Uterus (tissue), 4 donors: ENCODE measurements around the gene NFIA. TPM values are rescaled to one million over a fixed set of nuclear protein-coding genes. Genes with fewer than 3 reads are reported as not detected.

Experiments used
- DNase-seq, 2 donors: peaks; one replicate each; pipeline ENCODE4 v3.0.0-alpha.2; 2019 to 2020
- H3K27ac ChIP-seq, 2 donors: fragments of 200-600 bp; sonication (generic); 1 replicate in 1 of 2; 2 replicates in 1 of 2; pipeline ENCODE4 v1.5.1; 2016 to 2018
- H3K27me3 ChIP-seq, 2 donors: fragments of 200-600 bp; sonication (generic); one replicate each; pipeline ENCODE4 v1.5.1; 2018 to 2019; ENCODE audit warnings: control low read depth in 1 of 2
- H3K36me3 ChIP-seq, 2 donors: fragments of 200-600 bp; sonication (generic); one replicate each; pipeline ENCODE4 v1.5.1; 2019; ENCODE audit warnings: control low read depth in 1 of 2
- H3K4me1 ChIP-seq, 2 donors: fragments of 200-600 bp; sonication (generic); one replicate each; pipeline ENCODE4 v1.5.1; 2018 to 2019; ENCODE audit warnings: control low read depth in 1 of 2
- H3K4me3 ChIP-seq, 2 donors: fragments of 200-600 bp; sonication (generic); 1 replicate in 1 of 2; 2 replicates in 1 of 2; pipeline ENCODE4 v1.5.1; 2018 to 2019; ENCODE audit warnings: mild to moderate bottlenecking in 1 of 2
- H3K9me3 ChIP-seq, 2 donors: fragments of 200-600 bp; sonication (generic); one replicate each; pipeline ENCODE4 v1.5.1; 2019; ENCODE audit warnings: control low read depth in 1 of 2
- POLR2A ChIP-seq, 2 donors: fragments of 450-650 bp; IDR thresholded peaks; one replicate each; pipeline ENCODE4 v1.6.1; 2016; ENCODE audit warnings: antibody characterized with exemption in 2 of 2, mild to moderate bottlenecking in 1 of 2, moderate library complexity in 1 of 2
- intact Hi-C: fragments of 100-400 bp; cut with DNase I; formaldehyde crosslinking; loops from one replicate; pipeline ENCODE4 v1.15.1; 2023; ENCODE audit warnings: low total_unique reads
- total RNA-seq, 4 donors: library from RNA; depleted of rRNA in 3 of 4; stranded (reverse); fragments of >200 nt in 3 of 4; gene quantifications; one replicate each; pipeline versions ENCODE4 v1.1.0 to v1.2.4, GENCODE V29; 2014 to 2023
- TF ChIP-seq, protein P1 (sequence below), 4 experiments: fragments of 200-600 bp in 2 of 4; fragments of 450-650 bp in 2 of 4; sonication (generic) in 2 of 4; IDR thresholded peaks; one replicate each; pipeline ENCODE4 v1.5.1; 2016 to 2019; ENCODE audit warnings: antibody characterized with exemption in 4 of 4, mild to moderate bottlenecking in 2 of 4, moderate library complexity in 1 of 4
- donor health status: DM: yes; HTN: yes; CAD: no.

Gene NFIA
- total RNA-seq, 4 donors from 2014 or later: 49.2 to 116 (median 64.9) TPM

DNA sequence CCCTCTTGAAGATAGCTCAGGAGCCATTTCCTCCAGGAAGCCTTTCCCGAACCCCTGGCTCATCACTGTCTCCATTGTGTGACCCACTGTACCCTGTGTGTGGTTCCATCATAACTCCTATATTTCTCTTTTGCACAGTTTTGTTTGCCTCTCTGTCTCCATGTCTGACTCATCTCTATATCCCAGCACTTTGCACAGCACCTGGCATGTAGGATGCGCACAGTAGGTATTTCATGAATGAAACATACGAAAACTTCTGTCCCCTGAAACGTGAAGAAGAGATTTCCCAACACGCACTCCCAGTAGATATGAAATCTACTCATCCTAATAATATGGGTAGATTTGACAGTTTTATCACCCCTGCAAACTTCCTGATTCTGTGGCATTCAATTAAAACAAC is 275.2 kb downstream of the NFIA start:
- Histone ChIP-seq H3K9me3 (no peaks in the 10 kb centered on the region), H3K4me3 (no peak overlapping the region), H3K27me3 (no peaks in the 10 kb centered on the region), H3K27ac (peak overlapping the region; percentile 0 to 39), H3K4me1 (no peaks in the 10 kb centered on the region), H3K36me3 (no peaks in the 10 kb centered on the region)
- TF ChIP-seq, protein P1, sequence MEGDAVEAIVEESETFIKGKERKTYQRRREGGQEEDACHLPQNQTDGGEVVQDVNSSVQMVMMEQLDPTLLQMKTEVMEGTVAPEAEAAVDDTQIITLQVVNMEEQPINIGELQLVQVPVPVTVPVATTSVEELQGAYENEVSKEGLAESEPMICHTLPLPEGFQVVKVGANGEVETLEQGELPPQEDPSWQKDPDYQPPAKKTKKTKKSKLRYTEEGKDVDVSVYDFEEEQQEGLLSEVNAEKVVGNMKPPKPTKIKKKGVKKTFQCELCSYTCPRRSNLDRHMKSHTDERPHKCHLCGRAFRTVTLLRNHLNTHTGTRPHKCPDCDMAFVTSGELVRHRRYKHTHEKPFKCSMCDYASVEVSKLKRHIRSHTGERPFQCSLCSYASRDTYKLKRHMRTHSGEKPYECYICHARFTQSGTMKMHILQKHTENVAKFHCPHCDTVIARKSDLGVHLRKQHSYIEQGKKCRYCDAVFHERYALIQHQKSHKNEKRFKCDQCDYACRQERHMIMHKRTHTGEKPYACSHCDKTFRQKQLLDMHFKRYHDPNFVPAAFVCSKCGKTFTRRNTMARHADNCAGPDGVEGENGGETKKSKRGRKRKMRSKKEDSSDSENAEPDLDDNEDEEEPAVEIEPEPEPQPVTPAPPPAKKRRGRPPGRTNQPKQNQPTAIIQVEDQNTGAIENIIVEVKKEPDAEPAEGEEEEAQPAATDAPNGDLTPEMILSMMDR (IDR thresholded peaks at IDR 0.05): no peak
- no peak for TF ChIP-seq POLR2A (IDR thresholded peaks at IDR 0.05)
- no peak for DNase-seq
- intact Hi-C loops: no loop called here

DNA sequence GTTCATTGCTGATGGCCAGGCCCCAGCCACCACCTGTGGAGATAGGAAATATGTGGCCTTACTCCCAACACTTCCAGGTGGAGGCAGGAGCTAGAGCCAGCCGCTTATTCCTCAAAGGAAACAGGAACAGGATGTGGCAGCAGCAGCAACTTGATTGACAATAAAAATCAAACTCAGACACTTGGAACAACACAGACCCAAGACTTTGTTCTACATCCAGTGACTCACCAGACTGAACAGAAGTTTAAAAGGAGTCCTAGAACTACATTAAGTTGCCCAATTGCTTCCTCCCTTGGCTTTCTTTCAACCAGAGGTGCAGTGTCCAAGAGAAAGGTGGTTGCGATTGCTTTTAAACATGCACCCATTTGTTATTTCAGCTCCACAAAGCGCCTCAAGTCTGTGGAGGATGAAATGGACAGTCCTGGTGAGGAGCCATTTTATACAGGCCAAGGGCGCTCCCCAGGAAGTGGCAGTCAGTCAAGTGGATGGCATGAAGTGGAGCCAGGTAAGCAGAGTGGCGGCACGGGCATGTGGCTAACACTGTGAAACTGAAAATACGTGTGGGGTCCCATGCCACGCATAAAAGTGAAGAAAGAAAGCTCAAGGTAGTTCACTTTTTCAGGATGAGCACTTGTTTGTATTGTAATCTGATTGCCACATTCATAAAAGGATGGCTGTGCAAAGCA is 276.6 kb downstream of the NFIA start:
- no peaks in the 10 kb centered on the region for H3K36me3 ChIP-seq
- no peaks in the 10 kb centered on the region for H3K4me1 ChIP-seq
- intact Hi-C loops: no loop called here
- no peaks in the 10 kb centered on the region for H3K27me3 ChIP-seq
- no peaks in the 10 kb centered on the region for H3K9me3 ChIP-seq
- H3K4me3 ChIP-seq: no peak overlapping the region
- no peak for DNase-seq
- H3K27ac ChIP-seq: peak overlapping the region; percentile 7 to 23
- TF ChIP-seq POLR2A (IDR thresholded peaks at IDR 0.05): no peak
- TF ChIP-seq, protein P1 (IDR thresholded peaks at IDR 0.05): no peak

DNA sequence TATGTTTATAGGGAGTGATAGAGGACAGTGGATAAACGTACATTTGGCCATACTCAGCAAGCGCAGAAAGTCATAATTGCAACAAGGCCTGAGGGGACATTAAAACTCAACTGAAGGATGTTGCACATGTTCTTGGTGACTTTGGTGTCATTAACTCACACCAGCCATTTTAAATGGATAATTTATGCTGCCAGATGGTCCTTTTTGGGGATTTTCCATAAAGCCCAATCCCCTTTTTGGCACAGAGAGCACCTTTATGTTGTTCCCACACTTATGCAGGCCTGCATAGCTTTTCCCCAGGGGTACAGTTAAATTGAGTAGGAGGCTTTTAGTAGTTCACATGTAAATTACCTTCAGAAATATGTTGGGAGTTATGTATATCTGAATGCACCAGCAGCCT is 279.6 kb downstream of the NFIA start:
- no peak for DNase-seq
- H3K4me3 ChIP-seq: no peak overlapping the region
- TF ChIP-seq, protein P1 (IDR thresholded peaks at IDR 0.05): no peak
- TF ChIP-seq POLR2A (IDR thresholded peaks at IDR 0.05): no peak
- H3K27ac ChIP-seq: peak overlapping the region in 1 of 2 donors; percentile 46
- no peaks in the 10 kb centered on the region for H3K4me1 ChIP-seq
- no peaks in the 10 kb centered on the region for H3K36me3 ChIP-seq
- intact Hi-C loops: no loop called here
- no peaks in the 10 kb centered on the region for H3K9me3 ChIP-seq
- H3K27me3 ChIP-seq: no peaks in the 10 kb centered on the region

DNA sequence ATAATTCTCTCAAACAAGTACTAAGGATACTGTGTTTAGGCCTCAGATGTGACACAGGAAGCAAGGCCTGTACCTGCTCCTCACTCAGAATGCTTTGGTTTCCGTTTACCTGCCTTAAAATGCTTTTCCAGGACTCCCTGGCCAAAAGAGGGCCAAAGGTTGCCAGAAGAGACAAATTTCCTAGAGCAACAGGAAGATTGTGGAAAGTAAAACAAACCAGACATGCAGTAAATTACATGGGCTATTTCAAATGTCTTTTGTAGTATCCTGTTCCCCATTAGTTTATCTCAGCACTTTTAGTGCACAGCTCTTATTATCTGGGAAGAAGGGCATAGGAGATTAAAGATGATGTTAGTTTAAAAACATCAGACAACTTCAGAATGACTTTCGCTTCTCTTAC is 280.0 kb downstream of the NFIA start:
- H3K36me3 ChIP-seq: no peaks in the 10 kb centered on the region
- TF ChIP-seq, protein P1 (IDR thresholded peaks at IDR 0.05): no peak
- TF ChIP-seq POLR2A (IDR thresholded peaks at IDR 0.05): no peak
- no peaks in the 10 kb centered on the region for H3K27me3 ChIP-seq
- H3K4me1 ChIP-seq: no peaks in the 10 kb centered on the region
- peak overlapping the region; percentile 12 to 46 for H3K27ac ChIP-seq
- no peak for DNase-seq
- H3K9me3 ChIP-seq: no peaks in the 10 kb centered on the region
- no peak overlapping the region for H3K4me3 ChIP-seq
- intact Hi-C loops: no loop called here

DNA sequence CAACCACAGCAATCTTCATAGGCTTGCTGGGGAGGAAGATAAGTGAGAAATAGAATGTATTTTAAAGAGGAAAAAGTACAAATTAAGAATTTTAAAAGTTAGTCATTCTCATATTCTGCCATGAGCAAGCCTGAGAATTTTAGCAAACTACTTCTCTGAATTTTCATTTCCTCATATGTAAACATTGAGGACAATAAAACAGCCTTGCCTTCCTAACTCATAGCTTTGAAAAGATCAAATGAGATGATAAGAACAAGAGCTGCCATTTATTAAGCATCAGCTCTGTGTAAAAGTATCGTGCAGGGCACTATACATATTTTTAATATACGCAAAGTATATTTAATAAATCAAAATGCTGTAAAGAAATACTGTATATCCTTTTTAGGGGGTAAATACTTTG is 286.0 kb downstream of the NFIA start:
- no peaks in the 10 kb centered on the region for H3K9me3 ChIP-seq
- no peak for DNase-seq
- no peaks in the 10 kb centered on the region for H3K27me3 ChIP-seq
- H3K27ac ChIP-seq: no peak overlapping the region
- no peak overlapping the region for H3K4me3 ChIP-seq
- no peaks in the 10 kb centered on the region for H3K36me3 ChIP-seq
- intact Hi-C loops: no loop called here
- no peaks in the 10 kb centered on the region for H3K4me1 ChIP-seq
- TF ChIP-seq, protein P1 (IDR thresholded peaks at IDR 0.05): no peak
- TF ChIP-seq POLR2A (IDR thresholded peaks at IDR 0.05): no peak
